Liver (tissue), 3 donors: ENCODE data around the gene ABHD17A.

Source experiments
- CTCF ChIP-seq: fragments of 150-350 bp; IDR thresholded peaks from 2 replicates; pipeline ENCODE4 v1.5.1; 2017; ENCODE audit warnings: improper control_type of control experiment, low read depth, low read length; ENCODE audit not compliant: missing input control
- GABPA ChIP-seq, 2 donors: IDR thresholded peaks in 1 of 2; conservative IDR thresholded peaks in 1 of 2; 2 replicates each; pipeline ENCODE4 v1.6.1; 2016; ENCODE audit warnings: antibody characterized with exemption in 2 of 2, mild to moderate bottlenecking in 1 of 2, moderate library complexity in 1 of 2
- MAX ChIP-seq: IDR thresholded peaks from 2 replicates; pipeline ENCODE4 v1.6.1; 2016; ENCODE audit warnings: antibody characterized with exemption
- ZBTB33 ChIP-seq: IDR thresholded peaks from 2 replicates; pipeline ENCODE4 v1.6.1; 2016; ENCODE audit warnings: antibody characterized with exemption
- TF ChIP-seq, protein P1 (sequence below): IDR thresholded peaks from 2 replicates; pipeline ENCODE4 v1.6.1; 2016; ENCODE audit warnings: antibody characterized with exemption, mild to moderate bottlenecking
- donor health status: healthy.
- donor health status: healthy.

GRCh38 chr19:1917926-1918325 lies 32.6 kb upstream of the ABHD17A start:
- TF ChIP-seq CTCF = no peak
- TF ChIP-seq GABPA (IDR thresholded peaks at IDR 0.05 in 1 of 2, conservative IDR thresholded peaks at IDR 0.05 in 1 of 2) = no peak
- TF ChIP-seq, protein P1, sequence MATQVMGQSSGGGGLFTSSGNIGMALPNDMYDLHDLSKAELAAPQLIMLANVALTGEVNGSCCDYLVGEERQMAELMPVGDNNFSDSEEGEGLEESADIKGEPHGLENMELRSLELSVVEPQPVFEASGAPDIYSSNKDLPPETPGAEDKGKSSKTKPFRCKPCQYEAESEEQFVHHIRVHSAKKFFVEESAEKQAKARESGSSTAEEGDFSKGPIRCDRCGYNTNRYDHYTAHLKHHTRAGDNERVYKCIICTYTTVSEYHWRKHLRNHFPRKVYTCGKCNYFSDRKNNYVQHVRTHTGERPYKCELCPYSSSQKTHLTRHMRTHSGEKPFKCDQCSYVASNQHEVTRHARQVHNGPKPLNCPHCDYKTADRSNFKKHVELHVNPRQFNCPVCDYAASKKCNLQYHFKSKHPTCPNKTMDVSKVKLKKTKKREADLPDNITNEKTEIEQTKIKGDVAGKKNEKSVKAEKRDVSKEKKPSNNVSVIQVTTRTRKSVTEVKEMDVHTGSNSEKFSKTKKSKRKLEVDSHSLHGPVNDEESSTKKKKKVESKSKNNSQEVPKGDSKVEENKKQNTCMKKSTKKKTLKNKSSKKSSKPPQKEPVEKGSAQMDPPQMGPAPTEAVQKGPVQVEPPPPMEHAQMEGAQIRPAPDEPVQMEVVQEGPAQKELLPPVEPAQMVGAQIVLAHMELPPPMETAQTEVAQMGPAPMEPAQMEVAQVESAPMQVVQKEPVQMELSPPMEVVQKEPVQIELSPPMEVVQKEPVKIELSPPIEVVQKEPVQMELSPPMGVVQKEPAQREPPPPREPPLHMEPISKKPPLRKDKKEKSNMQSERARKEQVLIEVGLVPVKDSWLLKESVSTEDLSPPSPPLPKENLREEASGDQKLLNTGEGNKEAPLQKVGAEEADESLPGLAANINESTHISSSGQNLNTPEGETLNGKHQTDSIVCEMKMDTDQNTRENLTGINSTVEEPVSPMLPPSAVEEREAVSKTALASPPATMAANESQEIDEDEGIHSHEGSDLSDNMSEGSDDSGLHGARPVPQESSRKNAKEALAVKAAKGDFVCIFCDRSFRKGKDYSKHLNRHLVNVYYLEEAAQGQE = no peak
- TF ChIP-seq MAX = no peak
- TF ChIP-seq ZBTB33 = no peak
